HCT116 (cell line): ENCODE measurements around the gene TNFAIP2.

Source experiments
- EZH2 ChIP-seq: fragments of 200-600 bp; sonication (generic); IDR thresholded peaks from 2 replicates; pipeline ENCODE4 v1.6.1; 2017; ENCODE audit warnings: antibody characterized with exemption, mixed run types
- POLR2A ChIP-seq: IDR thresholded peaks from 2 replicates; pipeline ENCODE4 v1.7.0; 2011; ENCODE audit warnings: borderline replicate concordance; ENCODE audit not compliant: insufficient read depth, insufficient read length; ENCODE audit errors: extremely low read depth
- TF ChIP-seq, protein P1 (sequence below), 3 experiments: fragments of 200-600 bp in 1 of 3; sonication (generic) in 1 of 3; IDR thresholded peaks in 2 of 3; conservative IDR thresholded peaks in 1 of 3; 2 replicates each; pipeline ENCODE4 v1.5.1; 2012 to 2017; ENCODE audit warnings: low read depth in 2 of 3, low read length in 2 of 3, antibody characterized with exemption in 1 of 3, borderline replicate concordance in 1 of 3, control low read depth in 1 of 3, mild to moderate bottlenecking in 1 of 3, mixed read lengths in 1 of 3, mixed run types in 1 of 3, moderate library complexity in 1 of 3; ENCODE audit not compliant: insufficient read depth in 1 of 3
- TF ChIP-seq, protein P2 (sequence below): IDR thresholded peaks from 2 replicates; pipeline ENCODE4 v1.6.1; 2012

DNA sequence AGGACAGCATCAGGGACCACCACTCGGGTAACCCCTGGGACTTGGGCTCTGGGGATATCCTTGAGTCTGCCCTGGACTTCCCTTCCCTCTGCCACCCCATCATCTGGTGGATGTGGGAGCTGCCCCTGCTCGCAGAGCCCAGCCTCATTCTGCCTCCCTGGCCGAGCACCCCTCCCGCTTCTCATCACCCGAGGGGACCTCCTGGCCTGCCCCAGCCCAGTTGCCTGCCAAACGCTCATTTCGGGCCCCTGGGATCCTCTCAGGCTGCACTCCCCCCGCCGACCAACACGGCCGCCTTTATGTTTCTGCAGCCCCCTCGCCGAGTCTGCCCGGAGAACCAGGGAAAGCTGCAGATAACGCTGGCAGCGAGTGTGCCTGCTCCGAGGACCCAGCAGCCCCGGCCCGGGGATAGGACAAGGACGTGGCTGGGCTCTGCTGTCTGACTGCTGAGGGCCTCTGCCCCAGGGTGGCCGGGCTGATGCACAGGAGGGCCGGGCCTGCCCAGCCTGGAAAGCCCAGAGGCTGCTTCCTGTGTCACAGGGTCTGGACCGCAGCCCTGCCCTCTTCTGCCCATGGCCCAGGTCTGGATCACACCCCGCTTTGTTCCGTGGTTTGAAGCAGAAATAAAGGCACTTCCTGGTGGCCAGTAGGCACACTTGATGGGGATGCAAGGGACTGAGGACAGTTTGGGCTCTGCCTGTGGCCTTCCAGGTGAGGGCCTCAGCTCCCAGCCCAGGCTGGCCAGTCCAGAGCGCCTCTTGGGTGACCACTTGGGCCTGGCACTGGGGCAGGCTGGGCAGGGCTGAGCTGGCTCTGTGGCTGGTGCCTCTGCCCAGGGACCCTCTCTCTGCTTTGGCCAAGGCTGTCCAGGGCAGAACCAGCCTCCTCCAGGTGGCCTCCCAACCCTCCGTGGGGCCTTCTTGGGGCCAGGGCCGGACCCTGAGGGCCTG, 33.6 kb upstream of the TNFAIP2 start:
- TF ChIP-seq, protein P1, sequence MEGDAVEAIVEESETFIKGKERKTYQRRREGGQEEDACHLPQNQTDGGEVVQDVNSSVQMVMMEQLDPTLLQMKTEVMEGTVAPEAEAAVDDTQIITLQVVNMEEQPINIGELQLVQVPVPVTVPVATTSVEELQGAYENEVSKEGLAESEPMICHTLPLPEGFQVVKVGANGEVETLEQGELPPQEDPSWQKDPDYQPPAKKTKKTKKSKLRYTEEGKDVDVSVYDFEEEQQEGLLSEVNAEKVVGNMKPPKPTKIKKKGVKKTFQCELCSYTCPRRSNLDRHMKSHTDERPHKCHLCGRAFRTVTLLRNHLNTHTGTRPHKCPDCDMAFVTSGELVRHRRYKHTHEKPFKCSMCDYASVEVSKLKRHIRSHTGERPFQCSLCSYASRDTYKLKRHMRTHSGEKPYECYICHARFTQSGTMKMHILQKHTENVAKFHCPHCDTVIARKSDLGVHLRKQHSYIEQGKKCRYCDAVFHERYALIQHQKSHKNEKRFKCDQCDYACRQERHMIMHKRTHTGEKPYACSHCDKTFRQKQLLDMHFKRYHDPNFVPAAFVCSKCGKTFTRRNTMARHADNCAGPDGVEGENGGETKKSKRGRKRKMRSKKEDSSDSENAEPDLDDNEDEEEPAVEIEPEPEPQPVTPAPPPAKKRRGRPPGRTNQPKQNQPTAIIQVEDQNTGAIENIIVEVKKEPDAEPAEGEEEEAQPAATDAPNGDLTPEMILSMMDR (IDR thresholded peaks at IDR 0.05 in 2 of 3, conservative IDR thresholded peaks at IDR 0.05 in 1 of 3; ENCODE audit: borderline replicate concordance in 1 of 3, insufficient read depth in 1 of 3, low read depth in 2 of 3, low read length in 2 of 3): no peak
- TF ChIP-seq POLR2A (no peak), EZH2 (no peak)
- TF ChIP-seq, protein P2, sequence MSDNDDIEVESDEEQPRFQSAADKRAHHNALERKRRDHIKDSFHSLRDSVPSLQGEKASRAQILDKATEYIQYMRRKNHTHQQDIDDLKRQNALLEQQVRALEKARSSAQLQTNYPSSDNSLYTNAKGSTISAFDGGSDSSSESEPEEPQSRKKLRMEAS: no peak
